H9 (cell line): ENCODE results near the gene C1orf116. TPM values are rescaled to one million over a fixed set of nuclear protein-coding genes. Genes with fewer than 3 reads are reported as not detected.

Experiments
- DNase-seq: peaks from one replicate; pipeline ENCODE4 v3.0.0-alpha.2; 2017
- H2AFZ ChIP-seq: one replicate; pipeline ENCODE4 v1.6.1; 2013; ENCODE audit warnings: mild to moderate bottlenecking, low read length, control low read depth, moderate library complexity
- H2AK5ac ChIP-seq: 2 replicates; pipeline ENCODE4 v1.6.1; 2013; ENCODE audit warnings: low read length, control low read depth, mixed read lengths; ENCODE audit not compliant: insufficient read length
- H2BK120ac ChIP-seq: one replicate; pipeline ENCODE4 v1.6.1; 2013; ENCODE audit warnings: low read depth, mild to moderate bottlenecking, low read length, control low read depth, inconsistent platforms; ENCODE audit not compliant: poor library complexity, severe bottlenecking
- H2BK12ac ChIP-seq: 2 replicates; pipeline ENCODE4 v1.6.1; 2013; ENCODE audit warnings: low read length, control low read depth, mixed read lengths, low read depth; ENCODE audit not compliant: insufficient read length
- H2BK15ac ChIP-seq: 2 replicates; pipeline ENCODE4 v1.6.1; 2013; ENCODE audit warnings: low read depth, low read length, control low read depth
- H2BK20ac ChIP-seq: one replicate; pipeline ENCODE4 v1.6.1; 2013; ENCODE audit warnings: low read depth, mild to moderate bottlenecking, low read length, control low read depth, inconsistent platforms; ENCODE audit not compliant: poor library complexity, severe bottlenecking
- H2BK5ac ChIP-seq: 2 replicates; pipeline ENCODE4 v1.6.1; 2013; ENCODE audit warnings: low read length, control low read depth, mixed read lengths; ENCODE audit not compliant: insufficient read length
- H3K14ac ChIP-seq: 2 replicates; pipeline ENCODE4 v1.6.1; 2013; ENCODE audit warnings: low read length, control low read depth; ENCODE audit not compliant: insufficient read depth
- H3K18ac ChIP-seq: 2 replicates; pipeline ENCODE4 v1.6.1; 2013; ENCODE audit warnings: low read depth, mild to moderate bottlenecking, mixed read lengths, low read length, control low read depth; ENCODE audit not compliant: insufficient read length
- H3K23ac ChIP-seq: 2 replicates; pipeline ENCODE4 v1.6.1; 2013; ENCODE audit warnings: low read length, control low read depth, mixed read lengths, low read depth; ENCODE audit not compliant: insufficient read length
- H3K23me2 ChIP-seq: 2 replicates; pipeline ENCODE4 v1.6.1; 2013; ENCODE audit warnings: low read depth, mild to moderate bottlenecking, mixed read lengths, low read length, control low read depth; ENCODE audit not compliant: insufficient read length, poor library complexity, severe bottlenecking
- H3K27ac ChIP-seq: 2 replicates; pipeline ENCODE4 v1.5.1; 2013; ENCODE audit warnings: low read length, control low read depth, mixed read lengths, low read depth; ENCODE audit not compliant: insufficient read length
- H3K27me3 ChIP-seq: 2 replicates; pipeline ENCODE4 v1.6.1; 2013; ENCODE audit warnings: low read length, control low read depth, inconsistent platforms; ENCODE audit not compliant: insufficient read depth
- H3K4ac ChIP-seq: 2 replicates; pipeline ENCODE4 v1.6.1; 2013; ENCODE audit warnings: low read depth, mild to moderate bottlenecking, control low read depth, inconsistent platforms, low read length, moderate library complexity
- H3K4me1 ChIP-seq: 2 replicates; pipeline ENCODE4 v1.6.1; 2013; ENCODE audit warnings: low read length, control low read depth, inconsistent platforms; ENCODE audit not compliant: insufficient read depth
- H3K4me2 ChIP-seq: 2 replicates; pipeline ENCODE4 v1.6.1; 2013; ENCODE audit warnings: low read length, control low read depth, mixed read lengths; ENCODE audit not compliant: insufficient read length, insufficient read depth
- H3K56ac ChIP-seq: 2 replicates; pipeline ENCODE4 v1.6.1; 2013; ENCODE audit warnings: low read depth, mild to moderate bottlenecking, mixed read lengths, low read length, control low read depth; ENCODE audit not compliant: insufficient read length
- H3K79me1 ChIP-seq: 2 replicates; pipeline ENCODE4 v1.6.1; 2013; ENCODE audit warnings: low read depth, mild to moderate bottlenecking, moderate library complexity, low read length, control low read depth, inconsistent platforms; ENCODE audit not compliant: insufficient read depth, poor library complexity, severe bottlenecking
- H3K79me2 ChIP-seq: 2 replicates; pipeline ENCODE4 v1.6.1; 2013; ENCODE audit warnings: low read length, control low read depth, inconsistent platforms; ENCODE audit not compliant: insufficient read depth
- H3K9ac ChIP-seq: 2 replicates; pipeline ENCODE4 v1.6.1; 2013; ENCODE audit warnings: low read length, control low read depth, mixed read lengths; ENCODE audit not compliant: insufficient read length; ENCODE audit errors: extremely low read depth
- H3K9me3 ChIP-seq: one replicate; pipeline ENCODE4 v1.6.1; 2013; ENCODE audit warnings: low read depth, low read length, inconsistent platforms; ENCODE audit not compliant: control insufficient read depth
- H3T11ph ChIP-seq: one replicate; pipeline ENCODE4 v1.6.1; 2013; ENCODE audit warnings: mild to moderate bottlenecking, low read length, control low read depth, inconsistent platforms
- H4K20me1 ChIP-seq: one replicate; pipeline ENCODE4 v1.6.1; 2013; ENCODE audit not compliant: control insufficient read depth, insufficient read length, insufficient read depth
- H4K5ac ChIP-seq: 2 replicates; pipeline ENCODE4 v1.6.1; 2013; ENCODE audit warnings: low read depth, mild to moderate bottlenecking, mixed read lengths, low read length, control low read depth; ENCODE audit not compliant: insufficient read length
- H4K8ac ChIP-seq: replicated peaks from 2 replicates; pipeline ENCODE4 v1.6.1; 2013; ENCODE audit warnings: low read length, control low read depth, mixed read lengths, low read depth; ENCODE audit not compliant: insufficient read length
- H4K91ac ChIP-seq: 2 replicates; pipeline ENCODE4 v1.6.1; 2013; ENCODE audit warnings: low read depth, mild to moderate bottlenecking, moderate library complexity, mixed read lengths, low read length, control low read depth; ENCODE audit not compliant: insufficient read length
- H3K27ac Mint-ChIP-seq, 3 experiments: 2 replicates in 2 of 3; 3 replicates in 1 of 3; pipeline ENCODE4 v1.8.0; 2020 to 2021; ENCODE audit warnings: mixed read lengths in 3 of 3, mild to moderate bottlenecking in 1 of 3, moderate library complexity in 1 of 3
- H3K27me3 Mint-ChIP-seq: 2 replicates; pipeline ENCODE4 v1.8.0; 2021; ENCODE audit warnings: low read depth, mild to moderate bottlenecking, moderate library complexity, mixed read lengths
- H3K36me3 Mint-ChIP-seq, 3 experiments: 2 replicates in 2 of 3; 3 replicates in 1 of 3; pipeline ENCODE4 v1.8.0; 2020 to 2021; ENCODE audit warnings: low read depth in 3 of 3, mixed read lengths in 3 of 3; ENCODE audit not compliant: insufficient read depth in 1 of 3
- H3K4me1 Mint-ChIP-seq, 2 experiments: 2 replicates each; pipeline ENCODE4 v1.8.0; 2020; ENCODE audit warnings: mixed read lengths in 2 of 2
- H3K4me3 Mint-ChIP-seq, 2 experiments: 2 replicates in 1 of 2; 3 replicates in 1 of 2; pipeline ENCODE4 v1.8.0; 2020 to 2021; ENCODE audit warnings: mild to moderate bottlenecking in 2 of 2, mixed read lengths in 2 of 2, moderate library complexity in 1 of 2
- H3K9me3 Mint-ChIP-seq, 2 experiments: 2 replicates in 1 of 2; 3 replicates in 1 of 2; pipeline ENCODE4 v1.8.0; 2020; ENCODE audit warnings: mild to moderate bottlenecking in 2 of 2, mixed read lengths in 2 of 2, moderate library complexity in 1 of 2
- WGBS: extraction: QIAGEN DNeasy Blood & Tissue Kit; methylation state at CpG from one replicate; pipeline ENCODE4 v1.1.7; 2013; ENCODE audit warnings: missing lambda C conversion rate, low lambda C conversion rate, mixed read lengths; ENCODE audit not compliant: insufficient read length; ENCODE audit errors: extremely low coverage; 5-methylcytosine and 5-hydroxymethylcytosine counted together
- total RNA-seq: library from RNA; stranded (reverse); gene quantifications from 2 replicates; pipeline ENCODE4 v1.2.1, GENCODE V29; 2021
- TF ChIP-seq, protein P1 (sequence below): fragments of 200-600 bp; sonication (generic); conservative IDR thresholded peaks from 3 replicates; pipeline ENCODE4 v1.8.0; 2021; ENCODE audit warnings: antibody characterized with exemption, mild to moderate bottlenecking

The C1orf116 gene
- total RNA-seq, 1 experiment from 2014 or later = 0.48 TPM

DNA sequence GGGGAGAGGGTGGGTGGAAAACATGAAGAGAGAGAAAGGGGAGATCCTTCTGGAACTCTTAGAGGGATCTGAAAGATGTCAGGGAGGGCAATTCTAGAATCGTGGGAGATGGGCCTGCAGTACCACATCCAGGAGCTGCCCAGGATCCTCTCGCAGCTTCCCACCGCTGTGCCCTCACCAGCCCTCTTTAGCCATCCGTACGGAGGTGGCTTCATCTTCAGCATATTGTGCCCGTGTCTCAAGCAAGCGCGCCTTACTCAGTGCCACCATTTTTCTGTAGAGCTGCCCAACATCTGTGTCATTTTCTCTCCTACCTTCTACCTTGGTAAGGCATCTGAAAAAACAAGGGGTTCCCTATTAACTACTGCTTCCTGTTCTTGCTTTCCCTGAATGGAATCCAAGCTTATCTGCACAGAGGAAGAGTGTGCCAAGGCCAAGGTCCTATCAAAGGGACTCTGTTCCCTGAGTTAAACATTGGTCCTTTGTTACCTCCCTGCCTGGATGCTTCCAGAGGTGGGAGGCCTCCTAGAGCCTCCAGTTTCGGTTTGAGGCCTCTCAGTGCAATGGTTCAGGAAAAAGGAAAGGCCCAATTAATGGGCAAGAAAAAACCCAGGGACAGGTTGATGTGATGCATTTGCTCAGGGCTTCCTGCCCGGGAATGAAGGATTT is 23.2 kb downstream of the C1orf116 start:
- no peaks in the 10 kb centered on the region for H3K79me1 ChIP-seq
- H3K9ac ChIP-seq = no peak overlapping the region
- H3K4me1 ChIP-seq = no peaks in the 10 kb centered on the region
- no peak overlapping the region for H4K5ac ChIP-seq
- TF ChIP-seq, protein P1, sequence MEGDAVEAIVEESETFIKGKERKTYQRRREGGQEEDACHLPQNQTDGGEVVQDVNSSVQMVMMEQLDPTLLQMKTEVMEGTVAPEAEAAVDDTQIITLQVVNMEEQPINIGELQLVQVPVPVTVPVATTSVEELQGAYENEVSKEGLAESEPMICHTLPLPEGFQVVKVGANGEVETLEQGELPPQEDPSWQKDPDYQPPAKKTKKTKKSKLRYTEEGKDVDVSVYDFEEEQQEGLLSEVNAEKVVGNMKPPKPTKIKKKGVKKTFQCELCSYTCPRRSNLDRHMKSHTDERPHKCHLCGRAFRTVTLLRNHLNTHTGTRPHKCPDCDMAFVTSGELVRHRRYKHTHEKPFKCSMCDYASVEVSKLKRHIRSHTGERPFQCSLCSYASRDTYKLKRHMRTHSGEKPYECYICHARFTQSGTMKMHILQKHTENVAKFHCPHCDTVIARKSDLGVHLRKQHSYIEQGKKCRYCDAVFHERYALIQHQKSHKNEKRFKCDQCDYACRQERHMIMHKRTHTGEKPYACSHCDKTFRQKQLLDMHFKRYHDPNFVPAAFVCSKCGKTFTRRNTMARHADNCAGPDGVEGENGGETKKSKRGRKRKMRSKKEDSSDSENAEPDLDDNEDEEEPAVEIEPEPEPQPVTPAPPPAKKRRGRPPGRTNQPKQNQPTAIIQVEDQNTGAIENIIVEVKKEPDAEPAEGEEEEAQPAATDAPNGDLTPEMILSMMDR = no peak
- H3K18ac ChIP-seq = no peak overlapping the region
- no peak overlapping the region for H3K14ac ChIP-seq
- H3K4ac ChIP-seq = no peak overlapping the region
- H3K9me3 ChIP-seq = no peaks in the 10 kb centered on the region
- H2BK5ac ChIP-seq = no peak overlapping the region
- H4K20me1 ChIP-seq = no peaks in the 10 kb centered on the region
- no peaks in the 10 kb centered on the region for H3K36me3 Mint-ChIP-seq
- H3K56ac ChIP-seq = no peak overlapping the region
- H3K23ac ChIP-seq = no peak overlapping the region
- H3K23me2 ChIP-seq = no peaks in the 10 kb centered on the region
- H2BK20ac ChIP-seq = no peak overlapping the region
- no peak overlapping the region for H3K4me2 ChIP-seq
- no peaks in the 10 kb centered on the region for H3K9me3 Mint-ChIP-seq
- H3K4me1 Mint-ChIP-seq = peaks cover 8 to 13% of the 10 kb centered on the region in 2 experiments
- no CpG with 5 or more reads among the region's 10 CpGs for WGBS
- no peak overlapping the region for H3K27ac Mint-ChIP-seq
- H2BK120ac ChIP-seq = no peak overlapping the region
- H3K27ac ChIP-seq = no peak overlapping the region
- H2AK5ac ChIP-seq = no peak overlapping the region
- no peak overlapping the region for H2BK12ac ChIP-seq
- no peak overlapping the region for H2BK15ac ChIP-seq
- no peak overlapping the region for H3T11ph ChIP-seq
- no peaks in the 10 kb centered on the region for H3K27me3 ChIP-seq
- H3K4me3 Mint-ChIP-seq = no peak overlapping the region
- no peak overlapping the region for H2AFZ ChIP-seq
- DNase-seq = no peak
- H4K91ac ChIP-seq = no peak overlapping the region
- no peaks in the 10 kb centered on the region for H3K79me2 ChIP-seq
- peaks cover 24% of the 10 kb centered on the region for H3K27me3 Mint-ChIP-seq
- H4K8ac ChIP-seq = no peak overlapping the region
